ENCODE data around the gene SNX19. TPM values are rescaled to one million over a fixed set of nuclear protein-coding genes. Genes with fewer than 3 reads are reported as not detected.

SNX19 gene
- total and polyA plus RNA-seq, 2 experiments from 2014 or later, result 5.2 to 30.0 TPM

- TF ChIP-seq CREB1 (CRISPR knock-in tag; IDR thresholded peaks at IDR 0.05; ENCODE audit: low read depth), result no peak
- TF ChIP-seq JUNB (IDR thresholded peaks at IDR 0.05; ENCODE audit: unreplicated experiment), result no peak
- no peak for TF ChIP-seq POLR2AphosphoS5 (IDR thresholded peaks at IDR 0.05; ENCODE audit: low read depth)
- TF ChIP-seq STAT1 (IDR thresholded peaks at IDR 0.05; ENCODE audit: unreplicated experiment), result no peak
- TF ChIP-seq CTCF (conservative IDR thresholded peaks at IDR 0.05; ENCODE audit: low read depth in 2 of 2), result no peak
- TF ChIP-seq ZNF114 (CRISPR knock-in tag; IDR thresholded peaks at IDR 0.05), result no peak
- TF ChIP-seq, protein P1, sequence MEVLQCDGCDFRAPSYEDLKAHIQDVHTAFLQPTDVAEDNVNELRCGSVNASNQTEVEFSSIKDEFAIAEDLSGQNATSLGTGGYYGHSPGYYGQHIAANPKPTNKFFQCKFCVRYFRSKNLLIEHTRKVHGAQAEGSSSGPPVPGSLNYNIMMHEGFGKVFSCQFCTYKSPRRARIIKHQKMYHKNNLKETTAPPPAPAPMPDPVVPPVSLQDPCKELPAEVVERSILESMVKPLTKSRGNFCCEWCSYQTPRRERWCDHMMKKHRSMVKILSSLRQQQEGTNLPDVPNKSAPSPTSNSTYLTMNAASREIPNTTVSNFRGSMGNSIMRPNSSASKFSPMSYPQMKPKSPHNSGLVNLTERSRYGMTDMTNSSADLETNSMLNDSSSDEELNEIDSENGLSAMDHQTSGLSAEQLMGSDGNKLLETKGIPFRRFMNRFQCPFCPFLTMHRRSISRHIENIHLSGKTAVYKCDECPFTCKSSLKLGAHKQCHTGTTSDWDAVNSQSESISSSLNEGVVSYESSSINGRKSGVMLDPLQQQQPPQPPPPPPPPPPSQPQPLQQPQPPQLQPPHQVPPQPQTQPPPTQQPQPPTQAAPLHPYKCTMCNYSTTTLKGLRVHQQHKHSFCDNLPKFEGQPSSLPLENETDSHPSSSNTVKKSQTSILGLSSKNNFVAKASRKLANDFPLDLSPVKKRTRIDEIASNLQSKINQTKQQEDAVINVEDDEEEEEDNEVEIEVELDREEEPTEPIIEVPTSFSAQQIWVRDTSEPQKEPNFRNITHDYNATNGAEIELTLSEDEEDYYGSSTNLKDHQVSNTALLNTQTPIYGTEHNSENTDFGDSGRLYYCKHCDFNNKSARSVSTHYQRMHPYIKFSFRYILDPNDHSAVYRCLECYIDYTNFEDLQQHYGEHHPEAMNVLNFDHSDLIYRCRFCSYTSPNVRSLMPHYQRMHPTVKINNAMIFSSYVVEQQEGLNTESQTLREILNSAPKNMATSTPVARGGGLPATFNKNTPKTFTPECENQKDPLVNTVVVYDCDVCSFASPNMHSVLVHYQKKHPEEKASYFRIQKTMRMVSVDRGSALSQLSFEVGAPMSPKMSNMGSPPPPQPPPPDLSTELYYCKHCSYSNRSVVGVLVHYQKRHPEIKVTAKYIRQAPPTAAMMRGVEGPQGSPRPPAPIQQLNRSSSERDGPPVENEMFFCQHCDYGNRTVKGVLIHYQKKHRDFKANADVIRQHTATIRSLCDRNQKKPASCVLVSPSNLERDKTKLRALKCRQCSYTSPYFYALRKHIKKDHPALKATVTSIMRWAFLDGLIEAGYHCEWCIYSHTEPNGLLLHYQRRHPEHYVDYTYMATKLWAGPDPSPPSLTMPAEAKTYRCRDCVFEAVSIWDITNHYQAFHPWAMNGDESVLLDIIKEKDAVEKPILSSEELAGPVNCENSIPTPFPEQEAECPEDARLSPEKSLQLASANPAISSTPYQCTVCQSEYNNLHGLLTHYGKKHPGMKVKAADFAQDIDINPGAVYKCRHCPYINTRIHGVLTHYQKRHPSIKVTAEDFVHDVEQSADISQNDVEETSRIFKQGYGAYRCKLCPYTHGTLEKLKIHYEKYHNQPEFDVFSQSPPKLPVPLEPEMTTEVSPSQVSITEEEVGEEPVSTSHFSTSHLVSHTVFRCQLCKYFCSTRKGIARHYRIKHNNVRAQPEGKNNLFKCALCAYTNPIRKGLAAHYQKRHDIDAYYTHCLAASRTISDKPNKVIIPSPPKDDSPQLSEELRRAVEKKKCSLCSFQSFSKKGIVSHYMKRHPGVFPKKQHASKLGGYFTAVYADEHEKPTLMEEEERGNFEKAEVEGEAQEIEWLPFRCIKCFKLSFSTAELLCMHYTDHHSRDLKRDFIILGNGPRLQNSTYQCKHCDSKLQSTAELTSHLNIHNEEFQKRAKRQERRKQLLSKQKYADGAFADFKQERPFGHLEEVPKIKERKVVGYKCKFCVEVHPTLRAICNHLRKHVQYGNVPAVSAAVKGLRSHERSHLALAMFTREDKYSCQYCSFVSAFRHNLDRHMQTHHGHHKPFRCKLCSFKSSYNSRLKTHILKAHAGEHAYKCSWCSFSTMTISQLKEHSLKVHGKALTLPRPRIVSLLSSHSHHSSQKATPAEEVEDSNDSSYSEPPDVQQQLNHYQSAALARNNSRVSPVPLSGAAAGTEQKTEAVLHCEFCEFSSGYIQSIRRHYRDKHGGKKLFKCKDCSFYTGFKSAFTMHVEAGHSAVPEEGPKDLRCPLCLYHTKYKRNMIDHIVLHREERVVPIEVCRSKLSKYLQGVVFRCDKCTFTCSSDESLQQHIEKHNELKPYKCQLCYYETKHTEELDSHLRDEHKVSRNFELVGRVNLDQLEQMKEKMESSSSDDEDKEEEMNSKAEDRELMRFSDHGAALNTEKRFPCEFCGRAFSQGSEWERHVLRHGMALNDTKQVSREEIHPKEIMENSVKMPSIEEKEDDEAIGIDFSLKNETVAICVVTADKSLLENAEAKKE (CRISPR knock-in tag; IDR thresholded peaks at IDR 0.05), result no peak
These were observed 42.5 kb downstream of the SNX19 start (continued) for GRCh38 chr11:130873761-130874160.

DNA sequence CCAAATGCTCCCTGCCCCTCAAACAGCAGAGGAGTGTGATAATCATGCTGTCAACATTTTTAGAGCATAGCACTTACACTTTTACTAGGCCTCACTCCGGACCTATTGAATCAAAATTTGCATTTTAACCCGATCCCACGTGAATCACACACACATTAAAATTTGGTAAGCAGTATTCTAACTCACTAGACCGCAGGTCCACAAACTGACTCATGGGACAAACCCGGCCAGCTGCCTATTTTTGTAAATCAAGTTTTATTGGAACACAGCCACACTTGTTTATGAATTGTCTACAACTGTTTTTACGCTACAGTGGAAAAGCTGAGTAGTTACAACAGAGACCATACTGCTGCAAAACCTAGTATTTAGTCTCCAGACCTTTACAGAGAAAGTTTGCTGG, 43.3 kb downstream of the SNX19 start:
- peaks cover 11% of the 10 kb centered on the region; the same call in 1 of the 2 replicates for H3K36me3 ChIP-seq (ENCODE audit: insufficient read depth)
- no peak overlapping the region for H3K4me3 ChIP-seq
- Mint-ChIP-seq H3K36me3 (ENCODE audit: low read depth) (peaks cover 12% of the 10 kb centered on the region; the same call in 2 of the 3 replicates), H3K9me3 (no peaks in the 10 kb centered on the region), H3K4me1 (peaks cover 2% of the 10 kb centered on the region; the same call in 1 of the 3 replicates), H3K27me3 (ENCODE audit: insufficient read depth, low read depth, poor library complexity) (no peaks in the 10 kb centered on the region), H3K27ac (no peak overlapping the region), H3K4me3 (no peak overlapping the region)
- H3K9me2 ChIP-seq (ENCODE audit: insufficient read depth), result no peaks in the 10 kb centered on the region
- no peaks in the 10 kb centered on the region for H3K27me3 ChIP-seq (ENCODE audit: insufficient read depth)
- ATAC-seq (no peak), DNase-seq (ENCODE audit: low spot score) (no peak)
- no peaks in the 10 kb centered on the region for H3F3A ChIP-seq (replicated peaks; ENCODE audit: low read depth)
- H2AFZ ChIP-seq, result no peak overlapping the region
- no peaks in the 10 kb centered on the region for H4K20me1 ChIP-seq (replicated peaks; ENCODE audit: insufficient read depth)
- H3K4me1 ChIP-seq (ENCODE audit: insufficient read depth), result no peaks in the 10 kb centered on the region
- H3K27ac ChIP-seq (ENCODE audit: low read depth), result no peak overlapping the region
- H3K79me2 ChIP-seq (replicated peaks; ENCODE audit: insufficient read depth), result no peaks in the 10 kb centered on the region
- H3K4me2 ChIP-seq, result no peak overlapping the region
- TF ChIP-seq EZH2phosphoT487 (IDR thresholded peaks at IDR 0.05; ENCODE audit: unreplicated experiment), result no peak
- TF ChIP-seq ZNF114 (CRISPR knock-in tag; IDR thresholded peaks at IDR 0.05), result no peak
- TF ChIP-seq POLR2AphosphoS5 (IDR thresholded peaks at IDR 0.05; ENCODE audit: low read depth), result no peak
- no peak for TF ChIP-seq NANOG (IDR thresholded peaks at IDR 0.05; ENCODE audit: borderline replicate concordance)
- TF ChIP-seq ETS1 (IDR thresholded peaks at IDR 0.05), result no peak
- TF ChIP-seq CTCF (conservative IDR thresholded peaks at IDR 0.05; ENCODE audit: low read depth in 2 of 2), result no peak
- TF ChIP-seq JUNB (IDR thresholded peaks at IDR 0.05; ENCODE audit: unreplicated experiment), result no peak
- no peak for TF ChIP-seq ZNF331 (CRISPR knock-in tag; IDR thresholded peaks at IDR 0.05; ENCODE audit: low read depth)
- TF ChIP-seq CREB1 (CRISPR knock-in tag; IDR thresholded peaks at IDR 0.05; ENCODE audit: low read depth), result no peak
- no peak for TF ChIP-seq STAT1 (IDR thresholded peaks at IDR 0.05; ENCODE audit: unreplicated experiment)

All from GM23338 (cell line).